Fibroblast of skin of right biceps (primary cell): ENCODE results near the gene COL7A1.
"Not testable (repeated sequence)": the region's sequence is repeated elsewhere in the genome, so short reads cannot be mapped to it uniquely, and the experiment has no call there.

ENCODE experiments used
- DNase-seq: peaks from one replicate; pipeline ENCODE4 v3.0.0-alpha.2; 2013

Gene COL7A1

GRCh38 chr3:48560648-48561018, 34.5 kb downstream of the COL7A1 start:
- DNase-seq = no peak

- no peak for DNase-seq
Observed at GRCh38 chr3:48558493-48559134, 36.5 kb downstream of the COL7A1 start.

GRCh38 chr3:48556796-48557626, 38.1 kb downstream of the COL7A1 start, which contains the start of gene PFKFB4:
TSS of gene PFKFB4 (minus strand) at chr3:48556803. CDS start at chr3:48556777, 26 bp downstream.
- DNase-seq = peak; percentile 99

GRCh38 chr3:48555949-48556795, 39.0 kb downstream of the COL7A1 start:
- no peak for DNase-seq

GRCh38 chr3:48555231-48555948, 39.7 kb downstream of the COL7A1 start:
- no peak for DNase-seq

GRCh38 chr3:48553886-48554845, 41.0 kb downstream of the COL7A1 start:
- no peak for DNase-seq

- no peak for DNase-seq
Observed at GRCh38 chr3:48553361-48553760, 41.8 kb downstream of the COL7A1 start.

- DNase-seq = no peak
Observed at GRCh38 chr3:48552111-48552951, 42.8 kb downstream of the COL7A1 start.

GRCh38 chr3:48551651-48552050, 43.5 kb downstream of the COL7A1 start:
- not testable (repeated sequence) for DNase-seq

GRCh38 chr3:48548729-48549705, 46.1 kb downstream of the COL7A1 start:
- DNase-seq = peak; percentile 66

- DNase-seq = no peak
Observed at GRCh38 chr3:48548126-48548525, 47.0 kb downstream of the COL7A1 start.

GRCh38 chr3:48546203-48546829, 48.8 kb downstream of the COL7A1 start:
- DNase-seq = no peak

- no peak for DNase-seq
Observed at GRCh38 chr3:48544141-48544540, 51.0 kb downstream of the COL7A1 start.

GRCh38 chr3:48543271-48543866, 51.8 kb downstream of the COL7A1 start:
- DNase-seq = no peak

GRCh38 chr3:48538451-48538850, 56.7 kb downstream of the COL7A1 start:
- no peak for DNase-seq

GRCh38 chr3:48536785-48537184, 58.3 kb downstream of the COL7A1 start:
- no peak for DNase-seq

GRCh38 chr3:48536116-48536515, 59.0 kb downstream of the COL7A1 start:
- DNase-seq = no peak

GRCh38 chr3:48535578-48535977, 59.6 kb downstream of the COL7A1 start:
- no peak for DNase-seq
